ENCODE measurements around the gene PUS7.

- TF ChIP-seq CTCF (IDR thresholded peaks at IDR 0.05) = no peak
- no peak for TF ChIP-seq POLR2AphosphoS5 (IDR thresholded peaks at IDR 0.05)
- TF ChIP-seq POLR2A (IDR thresholded peaks at IDR 0.05) = no peak
These were observed 8.5 kb upstream of the PUS7 start for GRCh38 chr7:105530546-105530945.

All from prostate gland (tissue), 2 donors.